Neural crest cell (in vitro differentiated cells): ENCODE measurements around the gene IQCK. TPM values are rescaled to one million over a fixed set of nuclear protein-coding genes. Genes with fewer than 3 reads are reported as not detected.

Experiments used
- DNase-seq: peaks from one replicate; pipeline ENCODE4 v3.0.0; 2021; ENCODE audit warnings: low read depth, mixed read lengths, low spot score
- H3K27ac Mint-ChIP-seq: one replicate; pipeline ENCODE4 v1.8.0; 2021; ENCODE audit warnings: mild to moderate bottlenecking, mixed read lengths; ENCODE audit not compliant: unreplicated experiment
- H3K27me3 Mint-ChIP-seq: 2 replicates; pipeline ENCODE4 v1.8.0; 2021; ENCODE audit warnings: low read depth, mild to moderate bottlenecking, mixed read lengths
- H3K36me3 Mint-ChIP-seq: 2 replicates; pipeline ENCODE4 v1.8.0; 2021; ENCODE audit warnings: low read depth, mild to moderate bottlenecking, mixed read lengths
- H3K4me1 Mint-ChIP-seq: 2 replicates; pipeline ENCODE4 v1.8.0; 2021; ENCODE audit warnings: mixed read lengths
- H3K4me3 Mint-ChIP-seq: one replicate; pipeline ENCODE4 v1.8.0; 2021; ENCODE audit warnings: mild to moderate bottlenecking, mixed read lengths
- H3K9me3 Mint-ChIP-seq: 2 replicates; pipeline ENCODE4 v1.8.0; 2021; ENCODE audit warnings: mixed read lengths
- CTCF ChIP-seq: fragments of 200-600 bp; sonication (generic); conservative IDR thresholded peaks from 2 replicates; pipeline ENCODE4 v1.5.0; 2021; ENCODE audit warnings: antibody characterized with exemption, mild to moderate bottlenecking
- total RNA-seq: library from RNA; stranded (reverse); gene quantifications from 2 replicates; pipeline ENCODE4 v1.2.1, GENCODE V29; 2021

Gene IQCK
- total RNA-seq, 1 donor from 2014 or later: 23.7 TPM

- peaks cover 15% of the 10 kb centered on the region for H3K36me3 Mint-ChIP-seq
- peaks cover 20% of the 10 kb centered on the region for H3K4me1 Mint-ChIP-seq
- no peak for TF ChIP-seq CTCF
- no peak overlapping the region for H3K4me3 Mint-ChIP-seq
- DNase-seq: no peak
- no peak overlapping the region for H3K27ac Mint-ChIP-seq
- peaks cover 5% of the 10 kb centered on the region for H3K9me3 Mint-ChIP-seq
- no peaks in the 10 kb centered on the region for H3K27me3 Mint-ChIP-seq
These were observed 56.0 kb downstream of the IQCK start for GRCh38 chr16:19774024-19774423.

- H3K9me3 Mint-ChIP-seq: no peaks in the 10 kb centered on the region
- H3K4me3 Mint-ChIP-seq: no peak overlapping the region
- no peak for TF ChIP-seq CTCF
- H3K27ac Mint-ChIP-seq: no peak overlapping the region
- DNase-seq: no peak
- H3K27me3 Mint-ChIP-seq: no peaks in the 10 kb centered on the region
- peaks cover 5% of the 10 kb centered on the region for H3K36me3 Mint-ChIP-seq
- H3K4me1 Mint-ChIP-seq: peaks cover 20% of the 10 kb centered on the region
These were observed 58.1 kb downstream of the IQCK start for GRCh38 chr16:19776147-19776546.

GRCh38 chr16:19776565-19776964 lies 58.5 kb downstream of the IQCK start:
- no peak for TF ChIP-seq CTCF
- Mint-ChIP-seq H3K4me3 (no peak overlapping the region), H3K9me3 (no peaks in the 10 kb centered on the region), H3K27ac (no peak overlapping the region), H3K4me1 (peaks cover 18% of the 10 kb centered on the region), H3K27me3 (no peaks in the 10 kb centered on the region), H3K36me3 (peaks cover 5% of the 10 kb centered on the region)
- DNase-seq: no peak

- Mint-ChIP-seq H3K4me1 (peaks cover 28% of the 10 kb centered on the region), H3K9me3 (no peaks in the 10 kb centered on the region), H3K36me3 (peaks cover under 1% of the 10 kb centered on the region), H3K4me3 (no peak overlapping the region), H3K27ac (no peak overlapping the region), H3K27me3 (no peaks in the 10 kb centered on the region)
- DNase-seq: no peak
- no peak for TF ChIP-seq CTCF
These were observed 62.2 kb downstream of the IQCK start for GRCh38 chr16:19780321-19780720.

- Mint-ChIP-seq H3K4me1 (peaks cover 33% of the 10 kb centered on the region), H3K36me3 (no peaks in the 10 kb centered on the region), H3K4me3 (no peak overlapping the region), H3K9me3 (no peaks in the 10 kb centered on the region), H3K27me3 (no peaks in the 10 kb centered on the region), H3K27ac (no peak overlapping the region)
- DNase-seq: no peak
- no peak for TF ChIP-seq CTCF
These were observed 63.2 kb downstream of the IQCK start for GRCh38 chr16:19781226-19781625.
